CD4-positive, alpha-beta T cell treated with Interleukin-2 at 100 ng/mL for 4 hours (primary cell): ENCODE measurements around the gene UTP4.
"Not testable (repeated sequence)": the region's sequence is repeated elsewhere in the genome, so short reads cannot be mapped to it uniquely, and the experiment has no call there.

ENCODE experiments used
- DNase-seq: peaks from one replicate; pipeline ENCODE4 v3.0.0-alpha.2; 2020; ENCODE audit warnings: low spot score

The UTP4 gene

DNA sequence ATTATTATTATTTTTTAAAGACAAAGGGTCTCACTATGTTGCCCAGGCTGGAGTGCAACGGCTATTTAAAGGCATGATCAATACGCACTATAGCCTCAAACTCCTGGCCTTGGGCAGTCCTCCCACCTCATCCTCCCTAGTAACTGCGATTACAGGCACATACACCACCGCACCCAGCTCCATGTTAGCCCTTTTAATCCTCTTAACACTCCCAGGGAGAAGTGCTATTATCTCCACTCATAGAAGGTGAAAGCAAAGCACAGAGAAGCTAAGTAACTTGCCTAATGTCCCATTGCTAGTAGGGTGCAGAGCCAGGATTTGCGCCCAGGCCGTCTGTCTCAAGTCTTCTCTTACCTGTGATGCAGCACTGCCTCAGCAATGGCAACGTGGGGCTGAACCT, 22.0 kb upstream of the UTP4 start:
- no peak for DNase-seq

DNA sequence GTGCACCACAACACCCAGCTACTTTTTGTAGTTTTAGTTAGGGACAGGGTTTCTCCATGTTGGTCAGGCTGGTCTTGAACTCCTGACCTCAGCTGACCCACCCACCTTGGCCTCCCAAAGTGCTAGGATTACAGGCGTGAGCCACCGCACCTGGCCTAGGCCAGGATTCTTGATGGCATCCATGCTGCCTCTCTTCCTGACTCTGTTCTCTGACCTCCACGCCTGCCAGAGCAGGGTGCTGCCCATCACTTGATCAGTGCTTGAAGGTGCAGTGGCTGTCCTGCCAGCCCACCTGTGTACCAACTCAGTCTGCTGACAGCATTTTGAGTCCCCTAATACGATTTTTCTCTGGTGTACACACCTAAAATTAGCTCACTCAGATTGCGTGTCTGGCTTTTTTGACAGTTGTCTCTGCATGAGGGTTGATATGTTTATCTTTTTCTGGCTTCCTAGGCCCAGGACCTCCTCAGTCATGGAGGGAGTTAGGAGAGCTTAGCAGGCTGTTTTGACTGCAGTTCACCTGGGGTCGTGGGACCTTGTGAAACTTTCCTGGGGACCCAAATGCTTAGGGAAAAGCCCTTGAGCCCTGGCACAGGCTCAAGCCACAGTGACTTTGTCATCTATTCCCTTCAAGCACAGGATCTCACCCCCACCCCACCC, 21.1 kb upstream of the UTP4 start:
- DNase-seq: no peak

DNA sequence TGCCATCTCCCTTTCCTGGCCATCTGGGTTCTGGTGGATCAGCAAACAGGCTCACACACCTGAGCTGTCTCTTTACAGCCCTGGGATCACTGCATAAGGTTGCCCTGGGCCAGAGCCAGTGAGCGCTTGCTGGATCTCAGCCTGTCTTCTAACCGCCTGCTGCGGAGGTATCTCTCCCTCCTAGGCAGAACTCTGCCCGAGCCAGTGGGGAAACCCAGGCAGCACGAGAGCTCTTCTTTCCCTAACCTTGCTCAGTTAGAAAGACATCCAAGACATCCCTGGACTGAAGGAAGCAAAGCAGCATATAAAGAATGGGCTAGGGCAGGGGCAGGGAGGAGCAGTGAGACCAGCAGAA, 20.6 kb upstream of the UTP4 start:
- DNase-seq: no peak

DNA sequence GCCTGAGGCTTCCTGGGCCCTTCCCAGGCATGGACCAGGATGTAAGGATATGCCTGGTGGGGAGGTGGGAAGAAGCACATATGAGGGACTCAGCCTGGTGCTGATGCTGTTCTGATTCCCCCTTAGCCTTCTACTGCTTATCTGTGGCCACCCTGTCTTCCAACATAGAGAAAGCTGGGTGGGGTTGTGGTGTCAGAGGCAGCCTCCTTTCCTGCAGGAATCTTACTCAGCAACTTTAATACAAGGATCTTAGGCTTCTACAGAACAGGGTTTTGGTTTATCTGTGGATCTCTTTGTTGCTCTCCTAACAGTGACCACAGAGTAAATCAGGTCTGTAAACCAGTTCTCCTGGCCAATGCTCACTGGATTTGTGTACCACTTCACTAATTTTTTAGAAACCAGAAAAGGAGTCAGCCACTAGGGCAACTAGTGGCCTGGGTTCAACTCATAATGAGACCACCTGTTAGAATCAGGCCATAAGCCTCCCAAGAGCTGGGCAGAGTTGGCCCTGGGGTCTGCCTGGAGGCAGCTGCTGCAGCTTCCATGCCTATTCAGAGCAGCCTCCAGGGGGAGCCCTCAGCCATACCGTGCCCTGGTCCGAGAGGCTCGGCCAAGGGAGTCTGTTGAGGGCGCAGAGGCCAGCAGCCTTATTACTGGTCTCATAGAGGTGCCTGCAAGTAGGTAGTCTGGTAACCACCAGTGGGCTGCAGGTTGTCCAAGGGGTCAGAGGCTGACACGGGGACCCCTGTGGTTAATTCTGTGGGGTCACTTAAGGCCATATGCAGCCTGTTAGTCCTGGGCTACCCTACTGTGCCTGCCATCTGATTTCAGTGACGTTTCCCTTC, 19.9 kb upstream of the UTP4 start:
- peak; percentile 34 for DNase-seq

DNA sequence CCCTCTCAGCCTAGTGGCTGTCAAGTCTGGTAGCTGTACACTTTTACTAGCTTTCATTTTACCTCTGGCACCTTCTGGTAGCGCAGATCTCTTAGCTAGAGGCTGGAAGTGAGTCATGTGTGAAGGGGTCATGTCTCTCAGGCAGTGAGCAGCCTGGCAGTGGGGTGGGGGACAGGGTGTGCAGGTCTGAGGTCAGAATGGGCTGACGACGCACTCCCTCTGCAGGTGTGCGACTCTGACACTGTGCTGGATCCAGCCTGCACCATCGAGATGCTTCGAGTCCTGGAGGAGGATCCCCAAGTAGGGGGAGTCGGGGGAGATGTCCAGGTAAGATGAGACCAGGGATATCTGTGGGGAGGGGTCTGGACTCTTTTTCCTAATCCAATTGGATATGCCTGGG, 19.2 kb upstream of the UTP4 start:
- DNase-seq: no peak

DNA sequence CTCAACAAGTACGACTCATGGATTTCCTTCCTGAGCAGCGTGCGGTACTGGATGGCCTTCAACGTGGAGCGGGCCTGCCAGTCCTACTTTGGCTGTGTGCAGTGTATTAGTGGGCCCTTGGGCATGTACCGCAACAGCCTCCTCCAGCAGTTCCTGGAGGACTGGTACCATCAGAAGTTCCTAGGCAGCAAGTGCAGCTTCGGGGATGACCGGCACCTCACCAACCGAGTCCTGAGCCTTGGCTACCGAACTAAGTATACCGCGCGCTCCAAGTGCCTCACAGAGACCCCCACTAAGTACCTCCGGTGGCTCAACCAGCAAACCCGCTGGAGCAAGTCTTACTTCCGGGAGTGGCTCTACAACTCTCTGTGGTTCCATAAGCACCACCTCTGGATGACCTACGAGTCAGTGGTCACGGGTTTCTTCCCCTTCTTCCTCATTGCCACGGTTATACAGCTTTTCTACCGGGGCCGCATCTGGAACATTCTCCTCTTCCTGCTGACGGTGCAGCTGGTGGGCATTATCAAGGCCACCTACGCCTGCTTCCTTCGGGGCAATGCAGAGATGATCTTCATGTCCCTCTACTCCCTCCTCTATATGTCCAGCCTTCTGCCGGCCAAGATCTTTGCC, 18.0 kb upstream of the UTP4 start:
- no peak for DNase-seq

DNA sequence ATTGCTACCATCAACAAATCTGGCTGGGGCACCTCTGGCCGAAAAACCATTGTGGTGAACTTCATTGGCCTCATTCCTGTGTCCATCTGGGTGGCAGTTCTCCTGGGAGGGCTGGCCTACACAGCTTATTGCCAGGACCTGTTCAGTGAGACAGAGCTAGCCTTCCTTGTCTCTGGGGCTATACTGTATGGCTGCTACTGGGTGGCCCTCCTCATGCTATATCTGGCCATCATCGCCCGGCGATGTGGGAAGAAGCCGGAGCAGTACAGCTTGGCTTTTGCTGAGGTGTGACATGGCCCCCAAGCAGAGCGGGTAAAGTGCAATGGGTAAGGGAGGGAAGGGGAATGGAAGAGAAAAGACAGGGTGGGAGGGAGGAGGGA, 17.5 kb upstream of the UTP4 start:
- no peak for DNase-seq

DNA sequence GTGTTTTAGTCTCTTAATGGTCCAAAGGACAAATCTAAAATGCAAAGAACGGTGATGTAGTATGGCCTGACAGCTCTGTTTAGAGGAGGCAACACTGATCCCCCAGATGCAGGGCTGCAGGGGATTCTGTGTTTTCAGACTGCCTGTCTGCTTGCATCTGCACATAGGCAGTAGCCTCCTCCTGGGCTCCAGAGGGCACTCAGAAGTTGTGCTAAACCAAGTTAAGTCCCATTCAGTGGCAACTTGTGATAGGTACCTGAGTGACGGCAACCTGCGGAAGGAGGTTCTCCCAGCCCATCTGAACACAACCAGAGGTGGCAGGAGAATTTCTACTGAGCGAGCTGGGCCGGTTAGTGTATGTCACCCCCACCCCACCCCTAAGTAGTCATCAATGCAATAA, 17.1 kb upstream of the UTP4 start:
- no peak for DNase-seq

DNA sequence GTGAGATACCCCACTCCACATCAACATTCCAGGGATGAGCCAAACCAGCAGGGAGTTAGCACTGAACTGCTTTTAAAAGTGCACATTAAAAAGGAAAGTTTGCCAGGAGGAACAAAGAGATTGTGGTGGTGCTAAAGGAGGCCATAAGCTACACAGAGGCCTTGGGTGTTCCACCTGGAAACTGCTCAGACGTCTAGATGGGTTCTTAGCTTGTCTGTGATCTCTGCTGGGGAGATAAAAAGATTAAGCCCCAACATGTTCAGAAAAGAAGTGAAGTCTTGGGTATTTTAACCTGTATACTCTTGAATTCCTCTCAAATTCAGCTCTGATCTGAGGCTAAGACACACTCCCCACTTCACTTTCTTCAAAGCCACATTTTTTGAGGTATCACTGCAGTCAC, 16.6 kb upstream of the UTP4 start:
- DNase-seq: no peak

DNA sequence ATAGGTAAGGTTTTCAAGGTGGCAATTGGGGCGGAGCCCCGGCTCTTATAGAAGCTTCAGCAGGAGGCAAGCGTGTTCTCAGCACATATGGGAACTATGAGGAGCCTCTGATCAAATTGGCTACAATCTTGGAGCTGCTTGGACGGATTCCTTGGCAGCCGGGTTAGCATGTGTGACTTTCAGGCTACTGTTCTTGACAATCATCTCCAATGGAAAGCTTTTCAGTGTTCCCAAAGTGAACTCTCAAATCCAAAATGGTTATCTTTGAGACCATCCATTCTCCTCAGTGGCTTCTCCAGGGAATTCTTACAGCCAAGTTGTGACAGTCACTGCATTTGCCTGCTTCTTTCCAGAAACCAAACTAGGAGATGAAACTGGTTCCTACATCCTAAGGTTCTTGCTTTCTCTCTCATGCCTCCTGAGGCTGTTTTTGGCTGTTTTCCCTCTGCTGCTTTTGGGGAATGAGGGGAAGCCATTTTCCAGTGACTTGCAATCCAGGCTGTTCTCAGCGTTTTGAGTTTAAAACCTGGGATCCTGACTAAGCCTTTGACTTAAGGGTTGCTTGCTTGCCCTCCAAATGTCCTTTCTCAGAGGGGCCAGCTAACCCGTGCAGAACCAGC, 16.1 kb upstream of the UTP4 start:
- DNase-seq: no peak

DNA sequence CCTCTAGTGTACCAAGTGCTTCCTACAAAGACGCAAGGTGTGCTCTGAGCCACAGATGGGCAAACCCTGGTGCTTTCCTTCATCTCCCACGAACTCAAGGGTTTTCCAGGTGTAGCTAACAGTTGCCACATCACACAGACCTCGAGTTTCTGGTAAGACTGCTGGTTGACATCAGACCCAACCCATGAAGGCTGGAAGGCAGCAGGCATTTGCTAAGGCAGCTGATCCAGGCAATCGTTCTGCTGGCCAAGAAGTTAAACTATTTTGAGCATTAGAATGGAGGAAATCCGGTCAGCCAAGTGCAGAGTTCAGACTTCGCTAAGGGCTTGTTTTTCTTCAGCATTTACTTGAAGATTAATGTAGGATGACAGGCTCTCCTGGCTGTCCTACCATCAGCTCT, 15.5 kb upstream of the UTP4 start:
- DNase-seq: no peak

DNA sequence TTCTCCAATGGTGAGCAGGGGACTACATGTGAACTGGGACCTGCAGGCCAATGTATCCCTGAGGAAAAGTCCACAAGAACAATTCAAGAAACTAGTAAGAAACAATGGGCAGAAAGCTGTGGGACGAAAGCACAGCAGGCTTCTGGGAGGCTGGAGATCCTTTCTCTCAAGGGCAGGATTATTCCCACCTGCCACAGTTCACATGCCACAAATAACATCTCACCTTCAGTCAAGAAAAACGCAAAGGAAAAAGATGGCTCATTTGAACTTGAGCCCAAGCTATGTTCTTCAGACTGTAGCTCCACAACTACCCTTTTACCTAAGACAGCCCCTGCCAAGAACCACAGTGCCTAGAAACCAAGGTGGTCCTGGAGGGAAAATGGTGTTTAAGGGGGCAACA, 14.0 kb upstream of the UTP4 start:
- no peak for DNase-seq

DNA sequence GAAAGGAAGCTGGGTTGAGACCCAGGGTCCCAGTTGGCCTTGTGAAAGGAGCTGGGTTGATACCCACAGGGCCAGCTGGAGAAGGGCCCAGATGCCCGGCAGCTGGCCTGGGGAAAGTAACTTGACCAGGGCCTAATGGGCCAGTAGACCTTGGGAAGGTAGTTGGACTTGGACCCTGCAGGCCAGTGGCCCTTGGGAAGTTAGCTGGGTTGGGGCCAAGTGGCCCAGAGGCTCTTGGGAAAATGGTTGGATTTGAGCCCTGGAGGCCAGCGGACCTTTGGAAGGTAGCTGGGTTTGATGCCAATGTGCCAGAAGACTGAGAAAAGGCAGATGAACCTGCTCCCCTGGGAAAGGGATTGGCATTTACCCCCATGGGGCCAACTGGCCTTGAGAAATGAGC, 13.5 kb upstream of the UTP4 start:
- no peak for DNase-seq

DNA sequence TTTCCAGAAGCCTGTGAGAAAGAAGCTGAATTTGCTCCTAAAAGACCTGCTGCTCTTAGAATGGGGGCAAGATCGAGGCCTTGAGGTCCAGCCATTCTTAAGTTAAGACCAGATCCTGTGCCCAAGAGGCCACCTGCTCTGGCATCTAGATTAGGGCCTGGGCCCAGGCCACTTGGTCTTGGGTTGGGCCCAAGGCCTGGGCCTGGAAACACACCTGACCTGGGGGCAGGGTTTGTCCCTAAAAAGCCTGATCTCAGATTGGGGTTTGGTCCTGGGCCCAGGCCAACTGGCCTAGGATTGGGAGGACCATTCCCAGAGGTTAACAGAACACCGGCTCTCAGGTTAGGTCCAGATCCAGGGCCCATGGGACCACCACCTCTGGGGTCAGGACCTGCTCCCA, 12.9 kb upstream of the UTP4 start:
- DNase-seq: no peak

DNA sequence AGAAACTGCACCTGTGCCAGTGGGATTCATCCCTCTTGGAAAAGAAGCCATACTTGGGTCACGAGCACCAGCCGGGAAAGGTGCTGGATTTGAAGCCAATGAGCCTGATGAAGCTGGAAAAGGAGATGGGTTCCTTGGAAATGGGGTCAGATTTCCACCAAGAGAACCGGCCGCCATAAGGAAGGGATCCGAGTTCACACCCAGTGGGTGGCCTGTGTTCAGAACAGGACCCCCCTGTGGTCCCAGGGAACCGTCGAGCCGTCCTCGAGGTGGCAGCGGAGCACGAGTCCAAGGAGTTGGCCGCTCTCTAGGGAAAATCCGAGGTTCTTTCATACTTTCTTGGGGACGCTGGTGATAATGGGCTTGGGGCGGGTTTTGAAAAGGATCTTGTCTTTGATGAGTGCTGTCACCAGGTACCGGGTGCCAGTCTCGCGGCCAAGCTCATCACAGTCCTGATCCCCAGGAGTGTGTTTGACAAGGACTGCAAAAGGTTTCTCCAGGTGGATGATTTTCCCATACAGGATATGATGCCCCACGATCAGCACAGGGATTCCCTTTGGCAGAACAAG, 12.3 kb upstream of the UTP4 start:
- no peak for DNase-seq

DNA sequence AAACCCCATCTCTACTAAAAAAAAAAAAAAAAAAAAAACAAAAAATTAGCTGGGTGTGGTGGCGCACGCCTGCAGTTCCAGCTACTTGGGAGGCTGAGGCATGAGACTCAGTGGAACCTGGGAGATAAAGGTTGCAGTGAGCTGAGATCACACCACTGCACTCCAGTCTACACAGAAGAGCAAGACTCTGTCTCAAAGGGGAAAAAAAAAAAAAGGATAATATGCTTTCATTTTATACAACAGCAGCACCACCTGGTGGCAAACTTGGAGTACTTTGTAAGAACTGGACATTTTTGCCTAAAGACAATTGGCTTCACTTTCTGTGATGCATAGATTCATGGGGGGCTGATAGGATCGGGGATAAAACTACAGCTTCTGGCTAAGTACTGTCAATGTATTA, 8.5 kb upstream of the UTP4 start:
- DNase-seq: peak; percentile 71

DNA sequence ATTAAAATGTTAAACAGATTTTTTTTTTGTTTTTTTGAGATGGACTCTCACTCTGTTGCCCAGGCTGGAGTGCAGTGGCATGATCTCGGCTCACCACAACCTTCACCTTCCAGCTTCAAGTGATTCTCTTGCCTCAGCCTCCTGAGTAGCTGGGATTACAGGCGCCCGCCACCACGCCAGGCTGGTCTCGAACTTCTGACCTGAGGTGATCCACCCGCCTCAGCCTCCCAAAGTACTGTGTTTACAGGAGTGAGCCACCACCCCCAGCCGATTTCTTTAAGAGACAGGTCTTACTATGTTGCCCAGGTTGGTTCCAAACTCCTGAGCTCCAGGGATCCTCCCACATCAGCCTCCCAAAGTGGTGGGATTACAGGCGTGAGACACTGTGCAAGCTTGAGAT, 8.0 kb upstream of the UTP4 start:
- DNase-seq: not testable (repeated sequence)

DNA sequence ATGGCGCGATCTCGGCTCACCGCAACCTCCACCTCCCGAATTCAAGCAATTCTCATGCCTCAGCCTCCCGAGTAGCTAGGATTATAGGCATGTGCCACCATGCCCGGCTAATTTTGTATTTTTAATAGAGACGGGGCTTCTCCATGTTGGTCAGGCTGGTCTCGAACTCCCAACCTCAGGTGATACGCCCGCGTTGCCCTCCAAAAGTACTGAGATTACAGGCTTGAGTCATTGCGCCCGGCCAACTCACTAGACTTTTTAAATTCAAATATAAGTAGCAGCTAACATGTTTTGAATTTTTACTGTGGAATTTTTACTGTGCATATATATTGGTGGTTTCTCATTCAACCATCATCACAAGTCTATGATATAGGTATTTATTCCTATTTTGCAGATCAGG, 7.5 kb upstream of the UTP4 start:
- not testable (repeated sequence) for DNase-seq

DNA sequence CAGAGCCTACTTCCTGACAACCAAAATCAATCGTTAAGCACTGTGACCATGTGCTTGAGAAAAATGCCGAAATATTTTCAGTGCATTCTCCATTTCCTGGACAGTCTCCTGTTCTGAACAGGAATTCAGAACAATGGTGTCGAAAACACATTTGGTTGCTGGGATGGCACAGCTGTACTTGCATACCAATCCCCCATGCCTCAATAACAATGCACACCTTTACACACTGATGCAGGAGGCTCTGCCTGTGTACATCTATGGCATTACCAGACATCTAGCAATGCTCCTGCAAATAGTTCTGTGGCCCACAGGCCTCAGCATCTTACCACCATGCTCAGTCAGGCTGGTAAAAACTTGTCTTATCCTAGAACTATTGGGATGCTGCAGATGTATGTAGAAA, 6.2 kb upstream of the UTP4 start:
- no peak for DNase-seq

DNA sequence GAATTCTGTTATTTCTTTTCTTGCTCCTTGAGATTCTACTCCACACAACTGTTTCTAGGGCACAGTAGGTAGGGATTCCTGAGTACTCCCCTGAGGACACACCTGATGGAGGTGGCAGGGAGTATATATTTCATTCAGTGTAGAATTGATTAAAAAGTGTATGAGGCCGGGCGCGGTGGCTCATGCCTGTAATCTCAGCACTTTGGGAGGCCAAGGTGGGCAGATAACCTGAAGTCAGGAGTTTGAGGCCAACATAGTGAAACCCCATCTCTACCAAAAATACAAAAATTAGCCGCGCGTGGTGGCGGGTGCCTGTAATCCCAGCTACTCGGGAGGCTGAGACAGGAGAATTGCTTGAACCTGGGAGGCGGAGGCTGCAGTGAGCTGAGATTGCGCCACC, 5.6 kb upstream of the UTP4 start:
- not testable (repeated sequence) for DNase-seq

DNA sequence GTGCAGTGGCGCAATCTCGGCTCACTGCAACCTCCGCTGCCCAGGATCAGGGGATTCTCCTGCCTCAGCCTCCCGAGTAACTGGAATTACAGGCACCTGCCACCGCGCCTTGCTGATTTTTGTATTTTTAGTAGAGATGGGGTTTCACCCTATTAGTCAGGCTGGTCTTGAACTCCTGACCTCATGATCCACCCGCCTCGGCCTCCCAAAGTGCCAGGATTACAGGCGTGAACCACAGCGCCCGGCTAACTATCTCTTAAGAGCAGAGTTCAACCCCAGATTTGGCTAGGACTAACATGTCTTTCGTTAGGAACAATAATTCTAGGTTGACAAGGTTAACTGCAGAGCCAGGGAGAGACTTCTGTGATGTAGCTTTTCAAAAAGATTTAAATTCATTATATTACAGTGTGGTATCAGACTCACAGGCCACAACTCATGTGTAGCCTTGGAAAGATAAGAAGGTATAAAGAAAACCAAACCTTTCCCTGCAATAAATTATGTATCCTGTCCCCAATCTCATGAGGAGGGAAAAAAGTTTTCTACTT, 4.4 kb upstream of the UTP4 start:
- DNase-seq: no peak

DNA sequence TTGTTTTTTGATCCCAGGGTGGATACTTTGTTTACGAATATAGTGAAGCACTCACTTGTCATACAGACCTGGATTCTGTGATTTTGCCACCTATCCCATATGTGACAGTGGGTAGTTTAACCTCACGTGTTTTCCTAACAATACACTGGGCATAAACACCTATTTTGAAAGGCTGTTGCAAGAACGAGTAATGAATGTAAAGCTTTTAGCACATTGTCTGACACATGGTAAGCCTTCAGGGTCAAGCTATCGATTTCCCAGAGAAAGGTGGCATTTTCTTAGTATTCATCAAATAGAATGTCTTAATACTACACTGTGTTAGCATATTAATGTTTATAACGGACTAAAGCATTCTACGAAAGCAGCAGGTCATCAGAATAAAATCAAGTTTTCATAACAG, 2.0 kb upstream of the UTP4 start:
- peak; percentile 13 for DNase-seq
